GM18517 (cell line): ENCODE measurements around the gene ZEB1.

Experiments used
- ATAC-seq: cut with Tn5 transposase; IDR thresholded peaks from one replicate; pipeline ENCODE4 v1.9.1; 2021; ENCODE audit warnings: mild to moderate bottlenecking, moderate library complexity; ENCODE audit not compliant: unreplicated experiment

Gene ZEB1

GRCh38 chr10:31578181-31578852, 259.3 kb downstream of the ZEB1 start:
- no peak for ATAC-seq

GRCh38 chr10:31578951-31579350, 259.9 kb downstream of the ZEB1 start:
- ATAC-seq: no peak
